NCI-H82 treated with DMSO at 0.1 percent for 48 hours (cell line): ENCODE measurements around the gene JUND.

ENCODE experiments used
- DNase-seq: peaks from one replicate; lab custom pipeline; 2025; ENCODE audit not compliant: unreplicated experiment; lab: John Stamatoyannopoulos, UW

Gene JUND

GRCh38 chr19:18271433-18271841, 10.0 kb downstream of the JUND start:
- DNase-seq = no peak

GRCh38 chr19:18270326-18270725, 11.1 kb downstream of the JUND start:
- DNase-seq = no peak

GRCh38 chr19:18269070-18269723, 12.2 kb downstream of the JUND start:
- no peak for DNase-seq

GRCh38 chr19:18266771-18267686, 14.4 kb downstream of the JUND start:
- no peak for DNase-seq

GRCh38 chr19:18265582-18265981, 15.8 kb downstream of the JUND start:
- DNase-seq = no peak

- DNase-seq = no peak
These were observed 16.4 kb downstream of the JUND start for GRCh38 chr19:18264971-18265540.

GRCh38 chr19:18264137-18264854, 17.1 kb downstream of the JUND start:
- DNase-seq = no peak

- DNase-seq = no peak
These were observed 17.9 kb downstream of the JUND start for GRCh38 chr19:18263324-18264136.

- DNase-seq = no peak
These were observed 18.5 kb downstream of the JUND start for GRCh38 chr19:18262917-18263316.

GRCh38 chr19:18262144-18262543, 19.3 kb downstream of the JUND start:
- DNase-seq = no peak

- DNase-seq = no peak
These were observed 19.9 kb downstream of the JUND start for GRCh38 chr19:18261474-18261873.

GRCh38 chr19:18259893-18260292, 21.5 kb downstream of the JUND start:
- no peak for DNase-seq

- no peak for DNase-seq
These were observed 23.6 kb downstream of the JUND start for GRCh38 chr19:18257503-18258470.

GRCh38 chr19:18254546-18255503, 26.6 kb downstream of the JUND start:
- no peak for DNase-seq

- no peak for DNase-seq
These were observed 27.7 kb downstream of the JUND start for GRCh38 chr19:18253716-18254115.

- no peak for DNase-seq
These were observed 28.3 kb downstream of the JUND start for GRCh38 chr19:18253130-18253529.

GRCh38 chr19:18252370-18252717, 29.1 kb downstream of the JUND start:
- no peak for DNase-seq
